ENCODE measurements around the gene DNAL4. TPM values are rescaled to one million over a fixed set of nuclear protein-coding genes. Genes with fewer than 3 reads are reported as not detected.
A peak's percentile ranks its signal among the peaks of the same experiment; 100 is the strongest.

DNAL4 gene
- total RNA-seq, 2 donors from 2014 or later, result 11.4 to 13.8 TPM

DNA sequence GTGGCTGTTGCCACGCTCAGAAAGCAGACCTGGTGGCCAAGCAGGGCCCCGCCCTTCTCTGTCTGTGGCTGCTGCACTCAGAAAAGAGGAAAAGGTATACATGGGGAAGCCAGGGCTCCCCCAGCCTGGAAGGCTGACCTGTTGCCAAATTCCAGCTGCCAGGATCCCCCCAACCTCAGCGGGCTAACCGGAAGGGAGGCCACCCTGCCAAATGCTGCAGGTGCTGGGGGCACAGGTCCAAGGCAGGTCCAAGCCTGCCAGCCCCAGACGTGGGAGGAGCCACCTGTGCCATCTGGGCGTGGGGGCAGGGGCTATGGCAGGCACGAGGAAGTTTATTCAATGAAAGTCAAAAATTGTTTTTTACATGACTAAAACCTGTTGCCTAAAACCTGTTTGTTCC lies 47.3 kb upstream of the DNAL4 start:
- WGBS, 2 donors, result 26% methylated on average over 6 to 7 of the region's 7 CpGs
- Histone ChIP-seq H3K9me3 (no peaks in the 10 kb centered on the region), H3K27ac (peak overlapping the region in 1 of 4 donors; percentile 39), H3K27me3 (no peaks in the 10 kb centered on the region), H3K4me3 (no peak overlapping the region), H3K4me1 (peaks cover 32% of the 10 kb centered on the region), H3K36me3 (replicated peaks in 1 of 2; ENCODE audit: insufficient read depth in 1 of 2, low read depth in 2 of 2) (no peaks in the 10 kb centered on the region)
- DNase-seq (peak; percentile 58 to 85 (median 75)), ATAC-seq (no peak)
- intact Hi-C loops (cut with DNase I), result no loop called here
- TF ChIP-seq POLR2A (IDR thresholded peaks at IDR 0.05), result no peak

DNA sequence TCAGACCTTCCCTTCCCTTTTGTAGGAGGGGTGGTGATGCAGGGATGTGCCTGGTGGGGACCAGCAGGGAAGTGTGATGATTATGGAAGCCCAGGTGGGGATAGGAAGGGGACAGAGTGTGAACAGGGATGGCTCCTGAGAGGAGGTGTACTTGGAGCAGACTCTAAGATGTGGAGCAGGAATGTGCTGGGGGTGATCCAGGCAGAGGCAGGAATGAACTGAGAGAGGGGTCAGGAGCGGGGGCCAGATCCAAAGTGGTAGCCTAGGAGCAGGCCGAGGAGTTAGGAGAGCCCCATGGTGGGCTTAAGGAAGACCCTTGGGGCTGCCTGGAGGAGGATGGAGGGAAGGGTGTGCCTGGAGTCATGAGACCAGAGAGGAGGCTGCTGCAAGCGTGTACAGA lies 46.2 kb upstream of the DNAL4 start:
- H3K27me3 ChIP-seq, result no peaks in the 10 kb centered on the region
- 88 to 89% methylated on average over 3 of the region's 3 CpGs for WGBS, 2 donors
- DNase-seq (no peak), ATAC-seq (no peak)
- no peak overlapping the region for H3K27ac ChIP-seq
- H3K4me1 ChIP-seq, result peaks cover 32% of the 10 kb centered on the region
- H3K36me3 ChIP-seq (replicated peaks in 1 of 2; ENCODE audit: insufficient read depth in 1 of 2, low read depth in 2 of 2), result no peaks in the 10 kb centered on the region
- intact Hi-C loops (cut with DNase I), result no loop called here
- TF ChIP-seq, protein P1, sequence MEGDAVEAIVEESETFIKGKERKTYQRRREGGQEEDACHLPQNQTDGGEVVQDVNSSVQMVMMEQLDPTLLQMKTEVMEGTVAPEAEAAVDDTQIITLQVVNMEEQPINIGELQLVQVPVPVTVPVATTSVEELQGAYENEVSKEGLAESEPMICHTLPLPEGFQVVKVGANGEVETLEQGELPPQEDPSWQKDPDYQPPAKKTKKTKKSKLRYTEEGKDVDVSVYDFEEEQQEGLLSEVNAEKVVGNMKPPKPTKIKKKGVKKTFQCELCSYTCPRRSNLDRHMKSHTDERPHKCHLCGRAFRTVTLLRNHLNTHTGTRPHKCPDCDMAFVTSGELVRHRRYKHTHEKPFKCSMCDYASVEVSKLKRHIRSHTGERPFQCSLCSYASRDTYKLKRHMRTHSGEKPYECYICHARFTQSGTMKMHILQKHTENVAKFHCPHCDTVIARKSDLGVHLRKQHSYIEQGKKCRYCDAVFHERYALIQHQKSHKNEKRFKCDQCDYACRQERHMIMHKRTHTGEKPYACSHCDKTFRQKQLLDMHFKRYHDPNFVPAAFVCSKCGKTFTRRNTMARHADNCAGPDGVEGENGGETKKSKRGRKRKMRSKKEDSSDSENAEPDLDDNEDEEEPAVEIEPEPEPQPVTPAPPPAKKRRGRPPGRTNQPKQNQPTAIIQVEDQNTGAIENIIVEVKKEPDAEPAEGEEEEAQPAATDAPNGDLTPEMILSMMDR (IDR thresholded peaks at IDR 0.05), result no peak
- no peak for TF ChIP-seq POLR2A (IDR thresholded peaks at IDR 0.05)
- H3K4me3 ChIP-seq, result no peak overlapping the region
- H3K9me3 ChIP-seq, result no peaks in the 10 kb centered on the region

DNA sequence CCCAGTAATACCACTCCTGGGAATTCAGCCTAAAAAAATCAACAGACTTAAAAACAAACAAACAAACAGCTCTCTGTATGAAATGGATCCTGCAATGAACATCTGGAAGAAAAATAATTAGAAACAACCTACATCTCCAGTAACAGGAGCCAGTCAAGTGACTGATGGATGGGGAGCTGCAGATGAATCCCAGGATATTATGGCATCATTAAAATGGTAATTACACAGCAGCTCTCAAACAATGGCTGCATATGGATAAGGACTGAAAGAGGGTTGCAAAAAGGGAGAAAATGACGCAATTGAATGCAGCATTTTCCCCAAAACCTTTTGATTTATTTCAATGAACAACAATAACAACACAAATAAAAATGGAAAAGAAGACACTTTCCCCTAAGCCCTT lies 45.7 kb upstream of the DNAL4 start:
- no peak overlapping the region for H3K4me3 ChIP-seq
- intact Hi-C loops (cut with DNase I), result no loop called here
- no peaks in the 10 kb centered on the region for H3K36me3 ChIP-seq (replicated peaks in 1 of 2; ENCODE audit: insufficient read depth in 1 of 2, low read depth in 2 of 2)
- WGBS, 2 donors, result 96 to 100% methylated on average over 1 of the region's 1 CpG
- H3K4me1 ChIP-seq, result peaks cover 32% of the 10 kb centered on the region
- TF ChIP-seq, protein P1 (IDR thresholded peaks at IDR 0.05), result no peak
- no peak for TF ChIP-seq POLR2A (IDR thresholded peaks at IDR 0.05)
- no peaks in the 10 kb centered on the region for H3K27me3 ChIP-seq
- H3K27ac ChIP-seq, result no peak overlapping the region
- no peaks in the 10 kb centered on the region for H3K9me3 ChIP-seq
- DNase-seq, result no peak
- no peak for ATAC-seq

DNA sequence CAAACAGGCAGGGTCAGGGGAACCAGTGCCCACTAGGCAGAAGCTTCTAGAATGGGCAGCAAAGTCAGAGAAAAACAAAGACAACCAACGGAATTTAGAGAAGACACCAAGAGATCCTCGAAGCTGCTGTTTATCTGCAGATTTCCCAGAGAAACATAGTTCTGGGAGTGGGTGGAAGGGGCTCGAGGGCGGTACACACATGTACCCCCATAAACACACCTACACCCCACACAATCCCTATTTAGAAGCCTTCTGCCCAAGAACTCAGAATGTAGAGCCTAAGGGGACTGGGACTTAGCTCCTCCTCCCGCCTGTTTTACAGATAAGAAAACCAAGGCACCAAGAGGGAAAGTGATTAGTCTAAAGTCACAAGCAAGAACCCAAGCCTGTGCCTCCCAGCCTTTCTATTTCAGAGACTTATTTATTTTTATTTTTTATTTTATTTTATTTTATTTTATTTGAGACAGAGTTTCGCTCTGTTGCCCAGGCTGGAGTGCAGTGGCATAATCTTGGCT lies 43.5 kb upstream of the DNAL4 start:
- 83 to 92% methylated on average over 6 of the region's 6 CpGs for WGBS, 2 donors
- ATAC-seq (no peak), DNase-seq (no peak)
- Histone ChIP-seq H3K36me3 (replicated peaks in 1 of 2; ENCODE audit: insufficient read depth in 1 of 2, low read depth in 2 of 2) (no peaks in the 10 kb centered on the region), H3K4me3 (no peak overlapping the region), H3K9me3 (no peaks in the 10 kb centered on the region), H3K27ac (no peak overlapping the region), H3K4me1 (peaks cover 16% of the 10 kb centered on the region), H3K27me3 (no peaks in the 10 kb centered on the region)
- intact Hi-C loops (cut with DNase I), result no loop called here
- no peak for TF ChIP-seq POLR2A (IDR thresholded peaks at IDR 0.05)
- TF ChIP-seq, protein P1 (IDR thresholded peaks at IDR 0.05), result no peak

DNA sequence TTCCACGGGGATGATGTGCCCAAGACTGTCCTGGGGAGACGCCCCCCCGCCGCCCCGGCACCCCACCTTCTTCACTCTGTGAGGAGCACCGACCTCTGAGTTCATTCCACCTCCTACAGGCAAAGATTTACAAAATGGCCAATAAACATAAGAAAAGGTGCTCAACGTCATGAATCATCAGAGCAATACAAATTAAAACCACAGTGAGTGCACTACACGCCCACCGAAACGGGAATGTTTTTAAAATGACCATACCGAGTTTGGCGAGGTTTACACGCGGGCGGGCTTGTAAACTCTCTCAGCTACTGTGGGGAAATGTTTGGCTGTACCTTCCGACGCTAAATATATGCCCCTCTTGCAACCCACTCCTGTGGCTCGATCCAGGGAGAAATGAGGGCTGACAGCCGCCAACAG lies 42.0 kb upstream of the DNAL4 start:
- no peak for DNase-seq
- Histone ChIP-seq H3K4me1 (peaks cover under 1% of the 10 kb centered on the region), H3K27ac (no peak overlapping the region), H3K4me3 (no peak overlapping the region), H3K9me3 (no peaks in the 10 kb centered on the region), H3K36me3 (replicated peaks in 1 of 2; ENCODE audit: insufficient read depth in 1 of 2, low read depth in 2 of 2) (no peaks in the 10 kb centered on the region), H3K27me3 (no peaks in the 10 kb centered on the region)
- no peak for ATAC-seq
- 75 to 86% methylated on average over 14 to 19 of the region's 19 CpGs for WGBS, 2 donors
- intact Hi-C loops (cut with DNase I), result no loop called here
- TF ChIP-seq, protein P1 (IDR thresholded peaks at IDR 0.05), result no peak
- no peak for TF ChIP-seq POLR2A (IDR thresholded peaks at IDR 0.05)
